HG03354 (cell line): Measurements from ENCODE around the gene PIK3CB.
"Not testable (repeated sequence)": the region's sequence is repeated elsewhere in the genome, so short reads cannot be mapped to it uniquely, and the experiment has no call there.

Experiments used
- ATAC-seq: cut with Tn5 transposase; IDR thresholded peaks from one replicate; pipeline ENCODE4 v1.9.1; 2021; ENCODE audit warnings: mild to moderate bottlenecking; ENCODE audit not compliant: unreplicated experiment, poor library complexity, severe bottlenecking

PIK3CB gene

DNA sequence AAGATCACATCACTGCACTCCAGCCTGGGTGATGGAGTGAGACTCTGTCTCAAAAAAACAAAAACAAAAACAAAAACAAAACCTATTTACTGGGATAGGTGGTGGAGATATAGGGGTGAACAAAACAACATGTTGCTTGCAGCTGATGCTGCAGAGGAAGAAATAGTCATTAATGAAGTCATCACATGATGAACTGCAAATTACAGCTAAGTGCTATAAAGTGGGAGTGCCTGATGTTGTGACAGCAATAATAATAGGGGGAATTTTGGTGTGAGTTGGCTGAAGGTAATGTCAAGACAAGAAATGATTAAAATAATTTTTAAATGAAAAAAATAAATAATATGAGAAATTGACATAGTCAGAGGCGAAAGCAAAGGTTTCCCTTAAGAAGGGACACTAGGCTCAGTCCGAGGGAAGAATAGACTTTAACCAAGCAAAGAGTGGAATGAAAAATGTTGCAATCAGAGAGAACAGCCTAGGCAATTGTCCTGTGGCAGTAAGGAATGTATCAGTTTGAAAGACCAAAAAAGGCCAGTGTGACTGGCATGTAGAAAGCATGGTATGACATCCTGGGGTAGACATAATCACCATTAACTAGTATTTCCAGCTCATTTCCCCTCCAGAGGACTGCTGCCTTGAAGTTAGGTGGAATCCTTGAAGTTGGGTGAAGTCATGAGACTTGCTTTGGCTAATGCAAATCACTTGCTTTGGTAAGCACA lies 14.7 kb upstream of the PIK3CB start:
- ATAC-seq, result no peak

- no peak for ATAC-seq
Measured at GRCh38 chr3:138848696-138849095, 14.0 kb upstream of the PIK3CB start.

- not testable (repeated sequence) for ATAC-seq
Measured at GRCh38 chr3:138846824-138847223, 12.1 kb upstream of the PIK3CB start.

DNA sequence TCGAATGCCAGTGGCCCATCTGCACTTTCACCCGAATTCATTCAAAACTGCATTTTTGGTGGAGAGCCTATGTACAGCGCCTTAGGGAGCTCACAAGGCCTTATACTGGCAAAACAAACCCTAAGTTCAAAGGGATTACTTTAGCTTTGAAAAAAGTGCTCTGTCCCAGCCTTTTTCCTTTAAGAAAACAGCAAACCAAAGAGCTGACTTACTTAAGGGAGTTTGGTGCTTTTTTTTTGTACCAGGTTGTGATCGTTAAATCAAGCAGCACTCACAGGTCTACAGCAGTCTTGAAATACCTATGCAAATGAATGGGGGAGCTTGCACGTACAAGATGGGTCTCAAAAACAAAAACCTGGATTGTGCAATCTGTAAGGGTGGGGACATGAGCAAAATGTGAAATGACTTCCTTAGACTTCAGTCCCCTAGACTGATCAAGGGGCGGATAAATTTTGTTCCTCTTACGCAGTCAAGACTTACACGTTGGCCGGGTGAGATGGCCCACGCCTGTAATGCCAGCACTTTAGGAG lies 11.6 kb upstream of the PIK3CB start:
- no peak for ATAC-seq

DNA sequence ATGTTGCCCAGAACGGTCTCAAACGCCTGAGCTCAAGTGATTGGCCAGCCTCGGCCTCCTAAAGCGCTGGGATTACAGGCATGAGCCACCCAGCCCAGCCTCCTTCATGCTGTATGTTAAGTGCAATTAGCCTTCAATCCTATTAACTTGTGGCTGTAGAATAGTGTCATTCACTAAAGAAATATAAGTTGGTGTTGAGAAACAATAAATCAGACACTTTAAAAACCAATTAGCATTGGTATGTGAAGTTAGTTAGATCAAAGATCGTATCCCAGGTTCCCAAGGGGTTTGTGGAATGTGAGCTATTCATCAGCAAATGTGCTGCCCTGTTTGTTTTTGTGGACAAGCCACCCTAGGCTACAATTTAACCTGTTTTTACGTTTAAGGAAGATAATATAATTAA lies 11.0 kb upstream of the PIK3CB start:
- no peak for ATAC-seq

DNA sequence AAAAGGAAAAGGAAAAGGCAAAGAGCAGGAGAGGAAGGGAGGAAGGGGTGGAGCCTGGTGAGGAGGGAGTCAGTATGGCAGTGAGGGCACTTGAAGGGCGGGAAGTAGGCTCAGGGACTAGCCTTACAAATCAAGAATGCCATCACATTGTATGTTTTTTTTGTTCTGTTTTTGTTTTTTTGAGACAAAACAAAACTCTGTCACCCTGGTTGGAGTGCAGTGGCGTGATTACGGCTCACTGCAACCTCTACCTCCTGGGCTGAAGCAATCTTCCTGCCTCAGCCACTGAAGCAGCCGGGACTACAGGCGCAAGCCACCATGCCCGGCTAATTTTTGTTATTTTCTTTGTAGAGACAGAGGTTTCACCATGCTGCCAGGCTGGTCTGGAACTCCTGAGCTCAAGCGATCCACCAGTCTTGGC lies 10.5 kb upstream of the PIK3CB start:
- ATAC-seq, result no peak

- no peak for ATAC-seq
Measured at GRCh38 chr3:138842483-138843188, 7.9 kb upstream of the PIK3CB start.

- not testable (repeated sequence) for ATAC-seq
Measured at GRCh38 chr3:138838385-138838784, 3.7 kb upstream of the PIK3CB start.

DNA sequence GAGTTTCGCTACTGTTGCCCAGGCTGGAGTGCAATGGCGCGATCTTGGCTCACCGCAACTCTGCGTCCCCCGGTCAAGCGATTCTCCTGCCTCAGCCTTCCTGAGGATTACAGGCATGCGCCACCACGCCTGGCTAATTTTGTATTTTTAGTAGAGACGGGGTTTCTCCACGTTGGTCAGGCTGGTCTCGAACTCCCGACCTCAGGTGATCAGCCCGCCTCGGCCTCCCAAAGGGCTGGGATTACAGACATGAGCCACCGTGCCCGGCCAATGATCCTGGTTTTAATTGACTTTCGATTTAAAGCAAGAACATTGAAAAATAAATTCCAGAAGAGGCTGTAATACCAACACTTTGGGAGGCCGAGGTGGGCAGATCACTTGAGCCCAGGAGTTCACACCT lies 1.1 kb upstream of the PIK3CB start:
- not testable (repeated sequence) for ATAC-seq

GRCh38 chr3:138835397-138835757 lies 649 bp upstream of the PIK3CB start:
- no peak for ATAC-seq

DNA sequence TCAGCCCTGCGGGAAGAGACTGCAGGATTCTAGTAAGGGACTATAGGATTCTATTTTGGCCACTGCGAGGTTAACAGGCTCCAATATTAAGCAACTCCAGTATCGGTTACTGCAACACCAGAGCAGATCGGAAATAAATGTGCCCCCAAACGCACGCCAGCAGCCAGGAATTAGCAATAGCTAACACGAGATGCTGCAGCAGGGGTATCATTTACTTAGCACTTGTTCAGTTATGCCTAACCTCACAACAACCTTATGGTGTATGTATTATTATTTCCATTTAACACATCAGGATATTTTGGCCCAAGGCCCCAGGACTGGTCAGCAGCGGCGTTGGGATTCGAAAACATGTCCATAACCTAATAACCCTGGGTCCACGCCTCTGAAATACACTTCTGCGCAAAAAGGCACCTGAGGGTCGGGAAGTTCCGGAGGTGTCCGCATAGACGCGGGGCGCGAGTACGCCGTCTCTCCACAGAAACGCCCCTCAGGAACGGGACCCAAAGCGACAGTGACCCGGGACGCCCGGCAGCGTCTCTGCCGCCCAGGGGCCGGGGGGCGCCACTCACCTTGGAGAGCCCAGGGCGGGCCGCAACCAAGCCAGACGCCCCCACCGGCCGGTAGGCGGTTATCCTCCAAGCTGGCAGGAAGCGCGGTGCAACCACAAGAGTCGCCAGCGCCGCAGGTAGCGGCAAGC lies 681 bp downstream of the PIK3CB start:
- ATAC-seq, result peak; percentile 57

- ATAC-seq, result not testable (repeated sequence)
Measured at GRCh38 chr3:138832473-138833057, 2.2 kb downstream of the PIK3CB start.

DNA sequence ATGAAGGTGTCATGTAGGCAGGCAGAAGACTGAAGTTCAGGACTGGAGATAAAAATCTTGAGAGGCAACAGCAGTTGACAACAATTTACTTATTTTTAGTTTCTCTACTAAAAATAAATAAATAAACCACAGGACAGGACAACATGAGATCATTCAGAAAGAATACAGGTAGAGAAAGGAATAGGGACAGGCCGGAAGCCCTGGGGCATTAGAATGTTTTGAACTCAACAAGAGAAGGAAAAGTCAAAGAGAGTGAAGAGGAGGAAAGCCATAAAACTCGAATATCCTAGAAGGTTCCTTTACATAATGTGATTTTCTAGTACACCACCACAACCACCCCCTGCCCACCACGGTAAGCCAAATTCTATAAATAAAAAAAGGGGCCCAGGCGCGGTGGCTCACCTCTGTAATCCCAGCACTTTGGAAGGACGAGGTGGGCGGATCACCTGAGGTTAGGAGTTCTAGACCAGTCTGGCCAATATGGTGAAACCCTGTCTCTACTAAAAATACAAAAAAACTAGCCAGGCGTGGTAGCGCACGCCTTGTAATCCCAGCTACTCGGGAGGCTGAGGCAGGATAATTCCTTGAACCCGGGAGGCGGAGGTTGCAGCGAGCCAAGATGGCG lies 4.7 kb downstream of the PIK3CB start:
- no peak for ATAC-seq

DNA sequence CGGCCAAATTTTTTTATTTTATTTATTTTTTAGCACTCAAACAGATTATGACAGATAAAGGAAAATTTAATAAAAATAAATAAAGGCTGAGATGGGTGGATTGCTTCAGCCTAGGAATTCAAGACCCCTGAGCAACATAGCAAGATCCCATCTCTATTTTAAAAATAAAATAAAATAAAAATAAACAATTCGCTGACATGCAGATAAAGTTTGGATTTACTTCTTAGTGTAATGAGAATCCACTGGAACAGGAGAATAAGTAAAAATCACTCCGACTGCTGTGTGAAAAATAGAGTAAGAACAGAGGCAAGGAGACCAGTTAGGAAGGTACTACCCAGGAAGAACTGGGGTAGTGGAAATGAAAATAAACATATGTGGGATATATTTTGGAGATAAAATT lies 5.6 kb downstream of the PIK3CB start:
- no peak for ATAC-seq

- no peak for ATAC-seq
Measured at GRCh38 chr3:138827222-138827621, 7.5 kb downstream of the PIK3CB start.

DNA sequence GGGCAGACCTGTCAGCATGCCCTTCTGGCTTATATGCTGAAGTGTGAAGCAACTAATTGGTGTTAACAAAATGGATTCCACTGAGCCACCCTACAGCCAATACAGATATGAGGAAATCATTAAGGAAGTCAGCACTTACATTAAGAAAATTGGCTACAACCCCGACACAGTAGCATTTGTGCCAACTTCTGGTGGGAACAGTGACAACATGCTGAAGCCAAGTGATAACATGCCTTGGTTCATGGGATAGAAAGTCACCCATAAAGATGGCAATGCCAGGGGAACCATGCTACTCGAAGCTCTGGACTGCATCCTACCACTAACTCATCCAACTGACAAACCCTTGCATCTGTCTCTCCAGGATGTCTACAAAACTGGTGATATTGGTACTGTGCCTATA lies 9.4 kb downstream of the PIK3CB start:
- ATAC-seq, result no peak

DNA sequence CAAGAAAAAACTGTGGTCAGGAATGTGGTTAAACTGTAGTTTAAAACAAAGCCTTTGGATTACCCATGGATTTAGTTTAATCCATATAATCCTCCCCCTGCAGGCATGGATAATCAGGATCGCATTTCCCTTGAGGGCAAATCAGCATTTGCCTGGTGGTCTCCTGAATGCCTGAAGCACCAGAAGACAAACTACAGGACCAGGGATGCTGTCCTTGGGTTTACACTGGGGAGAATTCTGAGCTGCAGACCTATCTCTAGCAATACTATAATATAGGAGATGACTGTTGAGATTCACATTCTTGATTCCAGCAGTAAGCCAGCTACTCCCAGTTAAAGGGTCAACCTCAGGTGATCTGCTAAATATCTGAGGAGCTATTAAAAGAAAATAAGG lies 10.6 kb downstream of the PIK3CB start:
- ATAC-seq, result no peak

GRCh38 chr3:138820379-138820778 lies 14.3 kb downstream of the PIK3CB start:
- not testable (repeated sequence) for ATAC-seq

DNA sequence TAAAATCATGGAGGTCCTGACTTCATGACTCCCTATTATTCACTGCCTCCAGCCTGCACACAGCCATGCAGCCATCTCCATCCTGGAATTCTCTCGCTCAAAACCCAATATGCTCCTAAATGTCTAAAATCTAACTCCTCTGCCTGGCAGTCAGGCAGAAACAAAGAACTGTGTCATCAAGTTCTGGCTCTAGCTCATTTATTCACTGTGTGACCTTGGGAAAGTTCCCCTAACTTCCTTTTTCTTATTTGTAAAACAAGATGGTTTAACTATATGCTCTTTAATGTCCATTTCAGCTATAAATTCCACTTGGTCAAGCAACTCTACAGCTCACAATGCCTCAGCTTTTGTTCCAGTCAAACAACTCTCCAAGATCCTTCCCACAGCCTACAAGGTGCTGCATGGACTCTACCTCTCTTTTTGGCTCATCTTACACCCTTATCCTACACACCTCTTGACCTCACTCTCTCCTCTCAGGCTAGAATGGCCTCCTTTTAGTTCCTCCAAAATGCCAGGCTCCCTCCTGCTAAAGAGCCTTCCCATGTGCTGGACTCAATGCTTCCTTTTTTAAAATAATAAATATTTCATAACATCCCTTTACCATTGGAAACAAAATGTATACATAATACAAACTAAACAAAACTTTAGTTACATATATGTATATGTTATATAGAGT lies 16.4 kb downstream of the PIK3CB start:
- ATAC-seq, result no peak
